Activated CD8-positive, alpha-beta memory T cell treated with anti-CD3 and anti-CD28 coated beads, Interleukin-2, amount 50 U/mL, for 1 hour (primary cell): Measurements from ENCODE around the gene AKAP12.
"Not testable (repeated sequence)": the region's sequence is repeated elsewhere in the genome, so short reads cannot be mapped to it uniquely, and the experiment has no call there.

Experiments used
- DNase-seq: peaks from one replicate; pipeline ENCODE4 v3.0.0-alpha.2; 2020; ENCODE audit errors: extremely low read depth

AKAP12 gene

DNA sequence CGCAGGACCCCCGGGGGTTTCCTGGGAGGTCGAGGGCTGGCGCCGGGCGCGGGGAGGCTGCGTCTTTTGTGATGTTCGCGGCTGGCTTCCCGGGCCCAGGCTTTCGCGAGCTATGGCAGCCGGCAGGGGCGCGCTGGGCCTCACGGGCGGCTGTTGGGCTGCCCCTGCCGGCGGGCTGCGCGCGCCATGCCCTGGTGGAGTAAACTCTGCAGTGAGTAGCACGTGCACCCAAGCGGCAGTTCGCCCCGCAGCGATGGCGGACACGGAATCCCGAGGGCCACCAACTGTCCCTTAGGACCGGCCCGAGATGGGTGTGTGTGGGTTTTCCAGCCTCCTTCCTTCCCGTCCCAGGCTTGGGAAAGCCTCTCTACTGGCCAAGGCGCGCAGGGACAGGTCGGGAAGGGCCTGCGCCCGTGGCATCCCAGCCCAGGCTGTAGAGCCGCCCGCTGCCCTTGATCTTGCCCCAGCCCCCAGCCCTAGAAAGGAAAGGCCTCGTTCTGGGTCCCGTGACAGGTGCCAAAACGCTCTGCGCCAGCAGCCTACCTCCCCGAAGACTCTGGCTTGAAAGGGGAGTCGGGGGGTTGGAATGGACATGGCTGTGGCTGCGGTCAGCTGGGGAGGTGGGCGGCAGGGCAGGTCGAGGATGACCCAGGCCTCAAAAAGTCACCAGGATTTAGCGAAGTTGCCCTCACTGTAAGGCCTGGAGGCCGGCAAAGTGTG is 101.9 kb downstream of the AKAP12 start:
- DNase-seq, result no peak

DNA sequence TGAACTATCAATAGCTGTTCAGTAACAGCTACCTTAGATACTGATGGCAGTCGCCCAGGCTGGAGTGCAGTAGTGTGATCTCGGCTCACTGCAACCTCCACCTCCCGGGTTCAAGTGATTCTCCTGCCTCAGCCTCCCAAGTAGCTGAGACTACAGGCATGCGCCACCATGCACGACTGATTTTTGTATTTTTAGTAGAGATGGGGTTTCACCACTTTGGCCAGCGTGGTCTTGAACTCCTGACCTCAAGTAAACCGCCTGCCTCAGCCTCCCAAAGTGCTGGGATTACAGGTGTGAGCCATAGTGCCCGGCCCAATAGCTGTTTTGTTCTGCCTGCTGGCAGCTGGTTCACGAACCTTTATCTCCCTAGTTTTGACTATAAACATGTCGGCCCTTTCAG is 103.0 kb downstream of the AKAP12 start:
- DNase-seq, result not testable (repeated sequence)

DNA sequence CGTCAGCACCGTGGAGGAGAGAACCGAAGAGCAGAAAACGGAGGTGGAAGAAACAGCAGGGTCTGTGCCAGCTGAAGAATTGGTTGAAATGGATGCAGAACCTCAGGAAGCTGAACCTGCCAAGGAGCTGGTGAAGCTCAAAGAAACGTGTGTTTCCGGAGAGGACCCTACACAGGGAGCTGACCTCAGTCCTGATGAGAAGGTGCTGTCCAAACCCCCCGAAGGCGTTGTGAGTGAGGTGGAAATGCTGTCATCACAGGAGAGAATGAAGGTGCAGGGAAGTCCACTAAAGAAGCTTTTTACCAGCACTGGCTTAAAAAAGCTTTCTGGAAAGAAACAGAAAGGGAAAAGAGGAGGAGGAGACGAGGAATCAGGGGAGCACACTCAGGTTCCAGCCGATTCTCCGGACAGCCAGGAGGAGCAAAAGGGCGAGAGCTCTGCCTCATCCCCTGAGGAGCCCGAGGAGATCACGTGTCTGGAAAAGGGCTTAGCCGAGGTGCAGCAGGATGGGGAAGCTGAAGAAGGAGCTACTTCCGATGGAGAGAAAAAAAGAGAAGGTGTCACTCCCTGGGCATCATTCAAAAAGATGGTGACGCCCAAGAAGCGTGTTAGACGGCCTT is 110.0 kb downstream of the AKAP12 start:
- DNase-seq, result no peak

DNA sequence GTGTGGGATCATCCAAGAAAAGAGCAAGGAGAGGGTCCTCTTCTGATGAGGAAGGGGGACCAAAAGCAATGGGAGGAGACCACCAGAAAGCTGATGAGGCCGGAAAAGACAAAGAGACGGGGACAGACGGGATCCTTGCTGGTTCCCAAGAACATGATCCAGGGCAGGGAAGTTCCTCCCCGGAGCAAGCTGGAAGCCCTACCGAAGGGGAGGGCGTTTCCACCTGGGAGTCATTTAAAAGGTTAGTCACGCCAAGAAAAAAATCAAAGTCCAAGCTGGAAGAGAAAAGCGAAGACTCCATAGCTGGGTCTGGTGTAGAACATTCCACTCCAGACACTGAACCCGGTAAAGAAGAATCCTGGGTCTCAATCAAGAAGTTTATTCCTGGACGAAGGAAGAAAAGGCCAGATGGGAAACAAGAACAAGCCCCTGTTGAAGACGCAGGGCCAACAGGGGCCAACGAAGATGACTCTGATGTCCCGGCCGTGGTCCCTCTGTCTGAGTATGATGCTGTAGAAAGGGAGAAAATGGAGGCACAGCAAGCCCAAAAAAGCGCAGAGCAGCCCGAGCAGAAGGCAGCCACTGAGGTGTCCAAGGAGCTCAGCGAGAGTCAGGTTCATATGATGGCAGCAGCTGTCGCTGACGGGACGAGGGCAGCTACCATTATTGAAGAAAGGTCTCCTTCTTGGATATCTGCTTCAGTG is 110.8 kb downstream of the AKAP12 start:
- DNase-seq, result no peak

DNA sequence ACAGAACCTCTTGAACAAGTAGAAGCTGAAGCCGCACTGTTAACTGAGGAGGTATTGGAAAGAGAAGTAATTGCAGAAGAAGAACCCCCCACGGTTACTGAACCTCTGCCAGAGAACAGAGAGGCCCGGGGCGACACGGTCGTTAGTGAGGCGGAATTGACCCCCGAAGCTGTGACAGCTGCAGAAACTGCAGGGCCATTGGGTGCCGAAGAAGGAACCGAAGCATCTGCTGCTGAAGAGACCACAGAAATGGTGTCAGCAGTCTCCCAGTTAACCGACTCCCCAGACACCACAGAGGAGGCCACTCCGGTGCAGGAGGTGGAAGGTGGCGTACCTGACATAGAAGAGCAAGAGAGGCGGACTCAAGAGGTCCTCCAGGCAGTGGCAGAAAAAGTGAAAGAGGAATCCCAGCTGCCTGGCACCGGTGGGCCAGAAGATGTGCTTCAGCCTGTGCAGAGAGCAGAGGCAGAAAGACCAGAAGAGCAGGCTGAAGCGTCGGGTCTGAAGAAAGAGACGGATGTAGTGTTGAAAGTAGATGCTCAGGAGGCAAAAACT is 111.5 kb downstream of the AKAP12 start:
- no peak for DNase-seq

DNA sequence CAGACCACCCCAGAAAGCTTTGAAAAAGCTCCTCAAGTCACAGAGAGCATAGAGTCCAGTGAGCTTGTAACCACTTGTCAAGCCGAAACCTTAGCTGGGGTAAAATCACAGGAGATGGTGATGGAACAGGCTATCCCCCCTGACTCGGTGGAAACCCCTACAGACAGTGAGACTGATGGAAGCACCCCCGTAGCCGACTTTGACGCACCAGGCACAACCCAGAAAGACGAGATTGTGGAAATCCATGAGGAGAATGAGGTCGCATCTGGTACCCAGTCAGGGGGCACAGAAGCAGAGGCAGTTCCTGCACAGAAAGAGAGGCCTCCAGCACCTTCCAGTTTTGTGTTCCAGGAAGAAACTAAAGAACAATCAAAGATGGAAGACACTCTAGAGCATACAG is 112.0 kb downstream of the AKAP12 start:
- DNase-seq, result no peak

DNA sequence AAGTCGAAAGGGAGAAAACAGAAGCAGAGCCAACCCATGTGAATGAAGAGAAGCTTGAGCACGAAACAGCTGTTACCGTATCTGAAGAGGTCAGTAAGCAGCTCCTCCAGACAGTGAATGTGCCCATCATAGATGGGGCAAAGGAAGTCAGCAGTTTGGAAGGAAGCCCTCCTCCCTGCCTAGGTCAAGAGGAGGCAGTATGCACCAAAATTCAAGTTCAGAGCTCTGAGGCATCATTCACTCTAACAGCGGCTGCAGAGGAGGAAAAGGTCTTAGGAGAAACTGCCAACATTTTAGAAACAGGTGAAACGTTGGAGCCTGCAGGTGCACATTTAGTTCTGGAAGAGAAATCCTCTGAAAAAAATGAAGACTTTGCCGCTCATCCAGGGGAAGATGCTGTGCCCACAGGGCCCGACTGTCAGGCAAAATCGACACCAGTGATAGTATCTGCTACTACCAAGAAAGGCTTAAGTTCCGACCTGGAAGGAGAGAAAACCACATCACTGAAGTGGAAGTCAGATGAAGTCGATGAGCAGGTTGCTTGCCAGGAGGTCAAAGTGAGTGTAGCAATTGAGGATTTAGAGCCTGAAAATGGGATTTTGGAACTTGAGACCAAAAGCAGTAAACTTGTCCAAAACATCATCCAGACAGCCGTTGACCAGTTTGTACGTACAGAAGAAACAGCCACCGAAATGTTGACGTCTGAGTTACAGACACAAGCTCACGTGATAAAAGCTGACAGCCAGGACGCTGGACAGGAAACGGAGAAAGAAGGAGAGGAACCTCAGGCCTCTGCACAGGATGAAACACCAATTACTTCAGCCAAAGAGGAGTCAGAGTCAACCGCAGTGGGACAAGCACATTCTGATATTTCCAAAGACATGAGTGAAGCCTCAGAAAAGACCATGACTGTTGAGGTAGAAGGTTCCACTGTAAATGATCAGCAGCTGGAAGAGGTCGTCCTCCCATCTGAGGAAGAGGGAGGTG is 112.9 kb downstream of the AKAP12 start:
- DNase-seq, result no peak

DNA sequence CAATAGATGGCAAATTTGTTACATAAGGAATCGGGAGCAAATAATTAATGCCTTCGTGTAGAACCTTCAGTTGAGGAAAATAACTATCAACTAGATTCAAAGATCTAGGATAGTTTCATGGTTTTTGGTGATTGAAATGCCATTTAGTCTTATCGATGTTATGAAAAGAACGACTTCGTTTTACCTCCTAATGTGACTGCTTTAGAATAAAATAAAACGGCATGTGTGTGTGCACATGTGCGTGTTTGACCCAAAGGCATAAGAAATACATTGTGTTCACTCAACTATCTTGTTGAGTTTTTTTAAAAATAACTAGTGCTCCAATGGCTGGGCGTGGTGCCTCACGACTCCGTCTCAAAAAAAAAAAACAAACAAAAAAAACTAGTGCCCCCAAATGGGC is 114.0 kb downstream of the AKAP12 start:
- DNase-seq, result no peak

DNA sequence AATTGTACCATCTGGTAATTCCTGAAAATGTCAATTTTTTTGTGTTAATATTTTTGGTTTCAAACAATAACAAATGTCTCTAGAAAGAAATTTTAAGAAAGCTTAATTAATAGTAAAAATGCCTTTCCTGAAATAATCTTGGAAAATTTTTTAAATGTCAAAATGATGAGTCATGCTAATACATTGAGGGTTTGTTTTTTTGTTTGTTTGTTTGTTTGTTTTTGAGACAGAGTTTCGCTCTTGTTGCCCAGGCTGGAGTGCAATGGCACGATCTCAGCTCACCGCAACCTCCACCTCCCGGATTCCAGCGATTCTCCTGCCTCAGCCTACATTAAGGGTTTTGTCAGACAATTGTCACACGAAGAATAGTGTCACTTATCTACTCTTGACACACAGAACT is 117.2 kb downstream of the AKAP12 start:
- DNase-seq, result not testable (repeated sequence)

DNA sequence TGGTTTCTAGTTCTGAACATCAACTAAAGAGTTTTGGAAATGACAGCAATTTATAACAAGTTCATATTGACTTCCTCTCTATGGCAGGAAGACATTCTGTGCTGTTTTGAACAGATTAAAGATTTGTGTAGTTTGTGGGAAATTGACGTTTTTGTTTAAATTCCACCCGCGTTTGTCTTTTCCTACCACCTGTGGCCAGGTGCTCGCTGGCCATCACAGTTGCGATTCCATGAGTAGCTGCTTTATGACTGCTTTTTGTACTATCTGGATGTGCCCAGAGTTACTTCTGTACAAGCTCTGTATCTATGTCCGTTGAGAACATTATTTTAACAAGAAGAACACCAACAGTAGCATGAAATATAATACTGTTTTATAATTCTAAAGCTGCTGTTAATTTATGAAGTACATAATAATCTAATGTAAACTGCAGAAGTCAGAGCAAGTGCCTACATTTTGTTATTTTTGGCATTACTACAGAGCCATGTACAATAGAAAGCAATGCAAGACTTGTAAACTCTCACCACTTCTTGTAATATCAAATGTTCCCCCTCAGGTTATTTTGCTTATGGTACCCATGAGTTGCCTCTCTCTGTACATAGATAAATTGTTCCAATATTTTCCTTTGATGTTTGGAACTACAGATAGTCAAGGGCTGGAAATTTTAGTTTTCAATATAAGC is 118.1 kb downstream of the AKAP12 start:
- no peak for DNase-seq

DNA sequence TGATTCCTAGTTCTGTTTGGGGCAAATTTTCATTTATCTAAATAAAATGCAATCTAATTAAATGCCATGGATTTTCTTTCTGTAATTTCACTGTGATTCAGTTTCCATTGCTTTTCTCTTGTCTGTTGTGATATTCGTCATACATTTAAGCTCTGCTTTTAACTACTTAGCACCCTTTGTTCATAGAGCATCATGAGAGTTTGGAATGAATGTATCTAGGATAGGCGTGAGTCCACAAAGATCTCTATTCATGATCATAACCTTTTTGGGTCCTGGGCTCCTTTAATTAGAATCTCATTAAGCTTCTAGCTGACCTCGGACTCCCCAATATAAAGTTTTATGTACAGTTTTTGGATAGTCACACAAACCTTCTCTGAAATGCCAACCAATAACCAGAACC is 118.7 kb downstream of the AKAP12 start:
- no peak for DNase-seq

DNA sequence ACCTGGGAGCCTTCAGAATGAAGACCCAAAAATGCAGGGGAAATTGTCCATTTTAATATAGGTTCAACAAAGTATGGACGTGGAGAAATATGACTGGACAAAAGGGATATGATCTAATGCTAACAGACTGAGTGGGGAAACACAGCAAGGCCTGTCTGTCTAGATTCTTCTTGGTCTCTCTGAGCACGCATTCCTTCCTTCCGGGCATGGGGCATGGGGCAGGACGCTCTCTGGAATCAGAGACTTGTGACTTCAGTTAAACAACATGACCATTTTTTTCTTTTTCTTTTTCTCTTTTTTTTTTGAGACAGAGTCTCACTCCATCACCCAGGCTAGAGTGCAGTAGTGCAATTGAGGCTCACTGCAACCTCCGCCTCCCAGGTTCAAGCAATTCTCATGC is 119.7 kb downstream of the AKAP12 start:
- no peak for DNase-seq

DNA sequence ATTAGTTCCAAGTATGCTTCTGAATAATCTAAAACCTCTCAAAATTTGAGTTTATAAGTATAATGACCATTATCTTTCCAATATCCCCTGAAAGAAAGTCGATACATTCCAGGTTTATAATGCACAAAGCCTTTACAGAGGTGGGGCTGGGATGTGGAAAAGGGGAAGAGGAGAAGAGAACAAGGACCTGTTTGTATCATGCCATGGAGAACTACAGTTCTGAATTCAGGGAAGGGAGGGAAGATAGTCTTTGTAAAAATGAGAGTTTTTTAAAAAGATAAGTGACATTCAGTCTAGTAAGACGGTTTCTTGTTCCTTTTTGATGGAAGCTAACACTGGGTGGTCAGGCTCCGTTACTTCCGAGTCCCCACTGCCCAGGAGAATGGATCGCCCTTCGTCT is 125.5 kb downstream of the AKAP12 start:
- DNase-seq, result no peak

DNA sequence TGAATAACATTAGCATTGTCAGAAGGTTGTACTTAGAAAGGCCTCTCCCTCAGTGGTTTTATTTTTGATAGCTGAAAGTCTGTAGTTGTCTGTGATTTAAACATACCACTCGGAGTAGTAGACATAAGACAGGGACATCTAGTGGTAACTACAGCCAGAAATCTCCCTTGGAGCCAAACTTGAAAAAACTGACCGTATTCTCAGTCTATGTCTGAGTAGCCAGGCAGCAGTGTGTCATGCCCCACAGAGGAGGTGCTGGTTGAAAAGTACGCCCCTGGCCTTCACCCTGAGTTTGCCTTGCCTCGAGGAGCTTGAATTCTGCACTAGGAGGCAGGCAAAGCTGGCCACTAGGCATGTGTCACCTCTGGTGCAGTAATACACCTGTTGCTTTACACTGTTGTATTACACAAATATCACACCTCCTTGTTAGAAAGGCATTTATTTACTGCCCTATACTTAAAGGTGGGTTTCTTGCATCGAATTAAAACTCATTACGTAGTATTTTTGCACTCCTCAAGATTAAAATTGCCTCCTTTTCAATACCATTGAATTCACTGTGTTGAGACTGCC is 130.8 kb downstream of the AKAP12 start:
- no peak for DNase-seq

DNA sequence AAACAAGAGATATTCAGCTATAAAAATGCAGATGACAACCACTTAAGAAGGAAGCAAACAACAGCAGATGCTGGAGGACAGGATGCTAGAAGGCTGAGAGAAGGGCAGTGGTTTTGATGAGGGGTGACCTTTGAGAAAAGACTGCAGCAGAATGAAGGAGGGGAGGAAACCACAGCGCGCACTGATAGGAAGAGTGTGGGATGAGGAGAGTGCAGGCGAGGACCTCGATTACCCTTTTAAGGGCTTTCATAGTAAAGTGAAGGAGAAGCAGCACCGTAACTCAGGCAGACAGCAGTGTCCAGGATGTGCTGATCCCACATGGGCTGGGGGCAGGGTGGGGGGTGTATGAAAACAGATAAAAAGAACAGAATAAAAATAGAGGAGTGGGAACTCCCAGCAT is 132.4 kb downstream of the AKAP12 start:
- DNase-seq, result no peak

DNA sequence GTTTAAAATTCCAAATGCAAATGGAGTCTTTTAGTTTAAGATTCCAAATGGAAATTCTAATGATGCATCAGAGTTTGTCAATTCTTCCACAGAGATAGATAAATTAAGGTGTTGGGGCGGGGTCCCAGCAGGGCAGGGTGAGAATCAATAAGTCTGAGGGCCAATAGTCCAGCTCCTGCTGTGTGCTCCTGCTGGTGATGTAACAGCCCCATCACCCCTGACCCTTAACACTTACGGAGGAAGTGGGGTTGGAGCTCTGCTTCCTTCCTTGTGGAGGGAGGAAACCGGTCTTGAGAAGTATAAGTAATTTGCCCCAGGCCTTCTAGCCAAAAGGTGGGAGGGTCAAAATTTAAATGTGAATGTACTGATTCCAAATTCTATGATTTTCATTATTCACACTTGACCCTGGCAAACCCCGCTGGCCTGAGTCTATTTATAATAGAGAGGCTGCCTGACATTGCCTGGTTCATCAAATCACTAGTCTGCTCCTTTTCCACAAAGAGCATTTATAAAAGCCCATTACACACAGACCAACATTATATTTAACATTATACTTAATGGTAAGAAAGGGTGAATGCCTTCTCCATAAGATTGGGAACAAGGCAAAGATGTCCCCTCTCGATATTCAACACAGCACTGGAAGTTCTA is 134.4 kb downstream of the AKAP12 start:
- DNase-seq, result no peak

DNA sequence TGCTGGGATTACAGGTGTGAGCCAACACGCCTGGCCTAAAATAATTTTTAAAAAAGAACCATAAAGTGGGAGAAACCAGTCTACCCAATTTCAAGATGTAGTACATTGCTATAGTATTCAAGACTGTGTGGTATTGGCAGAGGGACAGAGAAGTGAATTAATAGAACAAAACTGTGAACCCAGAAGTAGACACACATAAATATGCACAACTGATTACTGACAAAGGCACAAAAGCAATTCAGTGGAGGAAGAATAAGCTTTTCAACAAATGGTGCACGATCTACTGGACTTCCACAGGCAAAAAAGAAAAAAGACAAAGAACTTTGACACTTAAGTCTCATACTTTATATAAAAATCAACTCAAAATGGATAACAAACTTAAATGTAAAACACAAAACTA is 136.1 kb downstream of the AKAP12 start:
- DNase-seq, result no peak

DNA sequence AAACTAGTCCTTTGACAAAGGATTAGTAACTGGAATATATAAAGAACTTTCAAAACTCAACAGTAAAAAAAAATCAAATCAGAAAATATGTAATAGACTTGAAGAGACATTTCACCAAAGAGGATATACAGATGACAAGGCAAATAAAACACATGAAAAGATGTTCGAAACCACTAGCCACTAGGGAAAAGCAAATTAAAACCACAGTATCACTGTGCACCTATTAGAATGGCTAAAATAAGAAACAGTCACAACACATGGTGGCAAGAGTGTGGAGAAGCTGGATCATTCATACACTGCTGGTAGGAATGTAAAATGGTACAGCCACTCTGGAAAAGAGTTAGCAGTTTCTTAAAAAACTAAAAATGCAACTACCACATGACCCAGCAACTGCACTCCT is 136.7 kb downstream of the AKAP12 start:
- no peak for DNase-seq

DNA sequence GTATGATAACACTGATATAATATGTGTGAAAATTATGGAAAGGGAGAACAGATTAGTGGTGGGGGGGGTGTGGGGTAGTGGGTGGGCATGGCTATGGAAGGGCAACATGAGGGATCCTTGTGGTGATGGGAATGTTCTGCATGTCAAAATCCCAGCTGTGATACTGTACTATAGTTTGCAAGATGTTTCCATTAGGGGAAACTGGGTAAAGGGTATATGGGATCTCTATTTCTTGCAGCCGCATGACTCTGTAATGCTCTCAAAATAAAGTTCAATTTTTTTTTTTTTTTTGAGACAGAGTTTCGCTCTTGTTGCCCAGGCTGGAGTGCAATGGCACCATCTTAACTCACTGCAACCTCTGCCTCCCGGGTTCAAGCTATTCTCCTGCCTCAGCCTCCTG is 137.3 kb downstream of the AKAP12 start:
- DNase-seq, result no peak
